Measurements from ENCODE around the gene UBR7. TPM values are rescaled to one million over a fixed set of nuclear protein-coding genes. Genes with fewer than 3 reads are reported as not detected.

The UBR7 gene
- total and polyA plus RNA-seq, 4 donors, result 11.3 to 26.0 (median 14.3) TPM

GRCh38 chr14:93245764-93246420 is 38.8 kb downstream of the UBR7 start:
- TF ChIP-seq CTCF (IDR thresholded peaks at IDR 0.05; ENCODE audit: control extremely low read depth, extremely low read depth), result no peak
- ATAC-seq (ENCODE audit: insufficient read depth, low FRiP score), result no peak
- peaks cover 26 to 55% (median 34%) of the 10 kb centered on the region in 4 donors for H3K36me3 ChIP-seq (ENCODE audit: control insufficient read depth in 4 of 4, insufficient read depth in 4 of 4, low read length in 4 of 4)

GRCh38 chr14:93246534-93246933 is 39.5 kb downstream of the UBR7 start:
- Histone ChIP-seq H3K36me3 (ENCODE audit: control insufficient read depth in 4 of 4, insufficient read depth in 4 of 4, low read length in 4 of 4) (peaks cover 22 to 58% (median 37%) of the 10 kb centered on the region in 4 donors), H3K9me3 (ENCODE audit: control insufficient read depth in 4 of 4, insufficient read depth in 3 of 4, low read length in 3 of 4) (no peaks in the 10 kb centered on the region), H3K27ac (ENCODE audit: low read depth in 1 of 2, low read length in 1 of 2) (no peak overlapping the region), H3K4me1 (ENCODE audit: control insufficient read depth in 5 of 5, insufficient read depth in 5 of 5, low read length in 5 of 5) (no peaks in the 10 kb centered on the region), H3K9ac (ENCODE audit: insufficient read depth in 1 of 2, low read length in 2 of 2) (no peak overlapping the region), H3K4me3 (no peak overlapping the region), H3K27me3 (ENCODE audit: control insufficient read depth in 3 of 3, insufficient read depth in 3 of 3, low read length in 2 of 3) (no peaks in the 10 kb centered on the region)
- no peak for DNase-seq
- TF ChIP-seq CTCF (IDR thresholded peaks at IDR 0.05; ENCODE audit: control extremely low read depth, extremely low read depth), result no peak
- no peak for ATAC-seq (ENCODE audit: insufficient read depth, low FRiP score)

More at GRCh38 chr14:93245764-93246420, 38.8 kb downstream of the UBR7 start:
- Histone ChIP-seq H3K4me1 (ENCODE audit: control insufficient read depth in 5 of 5, insufficient read depth in 5 of 5, low read length in 5 of 5) (peaks cover 0 to 1% (median 0%) of the 10 kb centered on the region in 5 donors), H3K27me3 (ENCODE audit: control insufficient read depth in 3 of 3, insufficient read depth in 3 of 3, low read length in 2 of 3) (no peaks in the 10 kb centered on the region), H3K9ac (ENCODE audit: insufficient read depth in 1 of 2, low read length in 2 of 2) (no peak overlapping the region), H3K9me3 (ENCODE audit: control insufficient read depth in 4 of 4, insufficient read depth in 3 of 4, low read length in 3 of 4) (no peaks in the 10 kb centered on the region), H3K4me3 (no peak overlapping the region), H3K27ac (ENCODE audit: low read depth in 1 of 2, low read length in 1 of 2) (peak overlapping the region in 1 of 2 donors; percentile 3)
- no peak for DNase-seq
- WGBS, 2 donors, result 88 to 91% methylated on average over 10 of the region's 10 CpGs

GRCh38 chr14:93249128-93249831 is 42.2 kb downstream of the UBR7 start:
- Histone ChIP-seq H3K27me3 (ENCODE audit: control insufficient read depth in 3 of 3, insufficient read depth in 3 of 3, low read length in 2 of 3) (no peaks in the 10 kb centered on the region), H3K9me3 (ENCODE audit: control insufficient read depth in 4 of 4, insufficient read depth in 3 of 4, low read length in 3 of 4) (no peaks in the 10 kb centered on the region), H3K4me1 (ENCODE audit: control insufficient read depth in 5 of 5, insufficient read depth in 5 of 5, low read length in 5 of 5) (no peaks in the 10 kb centered on the region), H3K4me3 (no peak overlapping the region), H3K36me3 (ENCODE audit: control insufficient read depth in 4 of 4, insufficient read depth in 4 of 4, low read length in 4 of 4) (peaks cover 16 to 51% (median 31%) of the 10 kb centered on the region in 4 donors), H3K9ac (ENCODE audit: insufficient read depth in 1 of 2, low read length in 2 of 2) (no peak overlapping the region), H3K27ac (ENCODE audit: low read depth in 1 of 2, low read length in 1 of 2) (no peak overlapping the region)
- DNase-seq (no peak), ATAC-seq (ENCODE audit: insufficient read depth, low FRiP score) (no peak)
- no peak for TF ChIP-seq CTCF (IDR thresholded peaks at IDR 0.05; ENCODE audit: control extremely low read depth, extremely low read depth)
- WGBS, 2 donors, result 96 to 97% methylated on average over 7 of the region's 7 CpGs
